ENCODE results near the gene S100A8.

Gene S100A8

DNA sequence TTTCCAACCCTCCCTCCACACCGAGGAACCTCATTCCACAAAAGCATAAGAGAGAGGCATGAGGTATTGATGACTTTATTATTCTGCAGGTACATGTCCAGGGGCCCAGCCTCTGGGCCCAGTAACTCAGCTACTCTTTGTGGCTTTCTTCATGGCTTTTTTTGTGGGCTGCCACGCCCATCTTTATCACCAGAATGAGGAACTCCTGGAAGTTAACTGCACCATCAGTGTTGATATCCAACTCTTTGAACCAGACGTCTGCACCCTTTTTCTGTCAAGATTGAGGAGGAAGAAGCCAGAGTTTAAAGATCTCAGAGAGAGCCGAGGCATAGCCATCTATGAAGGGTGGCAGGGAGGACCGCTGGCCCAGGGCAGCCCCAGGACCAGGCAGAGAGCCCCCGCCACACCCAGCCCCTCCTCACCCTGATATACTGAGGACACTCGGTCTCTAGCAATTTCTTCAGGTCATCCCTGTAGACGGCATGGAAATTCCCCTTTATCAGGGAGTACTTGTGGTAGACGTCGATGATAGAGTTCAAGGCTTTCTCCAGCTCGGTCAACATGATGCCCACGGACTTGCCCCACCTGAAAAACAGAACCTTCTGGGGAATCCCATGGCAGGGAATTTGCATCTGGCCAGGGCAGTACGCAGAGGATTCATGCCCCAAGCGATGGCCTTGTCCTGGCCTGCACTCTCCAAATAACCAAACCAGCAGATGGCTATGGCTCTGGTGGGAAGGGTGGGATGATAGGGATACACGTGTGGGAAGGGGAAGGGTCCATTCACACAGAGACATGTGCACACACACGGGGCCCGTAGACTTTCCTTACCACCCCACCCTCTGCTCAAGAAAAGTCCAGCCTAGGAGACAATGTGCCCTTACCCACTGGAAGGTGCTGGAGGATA is 647 bp downstream of the S100A8 start:
- DNase-seq, result no peak

DNA sequence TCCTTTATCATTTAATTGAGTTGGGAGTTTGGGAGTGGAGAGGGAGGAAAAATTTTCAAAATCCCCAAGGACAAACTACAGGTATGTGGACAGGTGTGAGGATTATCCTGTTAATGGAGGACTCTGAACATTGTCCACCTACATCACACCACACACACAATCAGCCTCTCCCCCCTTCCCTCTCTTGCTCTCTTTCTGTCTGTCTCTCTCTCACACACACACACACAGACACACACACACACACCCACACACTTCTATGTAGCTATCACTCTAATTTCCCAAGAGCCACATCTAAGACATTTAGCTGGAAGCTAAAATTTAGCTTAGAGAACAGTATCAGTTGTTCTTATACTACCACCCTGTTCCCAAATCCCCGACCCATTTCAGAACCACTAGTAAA is 1.5 kb downstream of the S100A8 start:
- no peak for DNase-seq

- no peak for DNase-seq
These were observed 3.1 kb downstream of the S100A8 start for GRCh38 chr1:153387785-153388184.

DNA sequence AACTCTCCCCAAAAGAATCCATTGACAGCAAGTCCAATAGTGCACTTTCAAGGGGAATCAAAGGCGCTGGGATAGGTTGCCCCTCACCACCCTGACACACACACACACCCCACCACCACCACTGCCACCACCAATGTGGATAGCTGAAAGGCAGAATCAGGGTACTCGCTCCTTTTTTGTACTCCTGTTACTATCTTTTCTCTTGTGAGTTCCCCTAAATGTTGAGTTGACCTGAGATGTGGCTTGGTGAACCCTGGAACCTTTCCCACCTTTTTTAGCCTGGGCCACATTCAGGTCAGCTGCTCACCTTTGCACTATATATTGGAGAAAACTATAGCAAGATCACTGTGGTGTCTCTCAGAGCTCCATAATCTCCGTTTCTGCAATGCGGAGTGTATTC is 3.9 kb downstream of the S100A8 start:
- DNase-seq, result no peak

DNA sequence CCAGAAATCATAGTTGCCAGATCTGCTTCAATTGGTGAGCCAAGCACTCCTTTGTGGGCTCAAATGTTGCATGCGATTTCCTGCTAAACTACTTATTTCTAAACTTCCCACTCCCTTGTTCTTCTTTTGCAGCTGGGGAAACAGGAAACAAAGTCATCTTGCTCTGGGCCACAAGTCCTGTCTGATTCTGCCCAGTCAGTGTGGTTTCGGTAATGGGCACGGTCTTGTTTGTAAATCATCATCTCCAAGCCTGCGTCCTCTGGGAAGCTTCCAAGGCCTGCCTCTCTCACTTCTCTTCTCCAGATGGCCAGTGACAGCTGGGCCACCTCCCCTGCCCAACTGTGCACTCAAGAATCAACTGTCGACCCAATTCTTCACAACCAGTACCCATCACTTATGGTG is 4.4 kb downstream of the S100A8 start:
- no peak for DNase-seq

DNA sequence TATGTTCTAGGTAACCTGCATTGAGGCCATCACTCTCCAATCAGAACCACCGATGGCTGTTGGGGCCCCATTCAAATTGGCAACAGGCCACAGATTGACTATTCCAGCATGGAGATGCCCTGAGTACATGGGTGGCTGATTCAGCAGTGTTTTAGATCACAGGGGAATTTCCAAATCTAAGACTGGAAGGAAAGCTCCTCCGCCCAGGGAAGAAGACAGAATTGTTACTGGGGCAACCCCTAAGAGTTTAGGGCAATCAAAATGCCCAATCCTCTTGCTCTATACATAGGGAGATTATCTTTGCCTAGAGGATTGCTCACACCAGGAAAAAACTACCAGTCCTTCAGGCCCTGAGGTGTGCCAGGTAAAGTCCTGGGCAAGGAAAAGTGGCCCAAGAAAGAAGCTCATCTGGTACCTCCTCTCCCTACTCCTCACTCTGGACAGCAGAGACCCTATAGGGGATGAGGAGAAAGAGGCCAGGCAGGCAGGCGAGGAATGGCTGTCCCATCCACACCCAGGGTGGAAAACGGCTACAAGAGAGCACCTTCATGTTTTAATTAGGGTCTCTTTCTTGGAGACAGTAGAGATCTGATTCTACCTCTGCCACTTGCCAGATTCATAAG is 5.8 kb downstream of the S100A8 start:
- no peak for DNase-seq

- no peak for DNase-seq
These were observed 10.2 kb downstream of the S100A8 start for GRCh38 chr1:153380711-153381110.

- no peak for DNase-seq
These were observed 11.3 kb downstream of the S100A8 start for GRCh38 chr1:153379591-153379990.

DNA sequence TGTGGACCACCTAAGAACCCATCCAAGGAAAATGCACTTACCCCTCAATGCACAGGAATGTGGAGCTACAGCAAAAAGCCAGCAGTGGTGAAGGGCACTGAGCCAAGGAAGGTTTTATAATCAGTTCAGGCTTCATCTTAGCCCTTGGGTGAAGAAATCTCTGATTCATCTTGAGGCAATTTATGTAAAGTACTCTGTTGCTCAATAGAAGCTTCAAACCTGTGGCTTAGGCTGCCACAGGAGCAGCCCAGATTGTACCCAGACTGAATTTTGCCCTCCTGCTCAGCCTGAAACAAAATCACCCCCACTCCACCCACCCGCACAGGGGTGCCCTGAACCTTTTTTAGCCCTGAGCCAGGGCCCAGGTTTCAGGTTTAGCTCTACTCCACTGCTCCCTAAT is 15.4 kb downstream of the S100A8 start, which contains the start of gene S100A12:
TSS of gene S100A12 (minus strand) at position 111 of the 400 bp plus-strand sequence. CDS start 1,029 bp downstream, outside the sequence.
- DNase-seq, result no peak

DNA sequence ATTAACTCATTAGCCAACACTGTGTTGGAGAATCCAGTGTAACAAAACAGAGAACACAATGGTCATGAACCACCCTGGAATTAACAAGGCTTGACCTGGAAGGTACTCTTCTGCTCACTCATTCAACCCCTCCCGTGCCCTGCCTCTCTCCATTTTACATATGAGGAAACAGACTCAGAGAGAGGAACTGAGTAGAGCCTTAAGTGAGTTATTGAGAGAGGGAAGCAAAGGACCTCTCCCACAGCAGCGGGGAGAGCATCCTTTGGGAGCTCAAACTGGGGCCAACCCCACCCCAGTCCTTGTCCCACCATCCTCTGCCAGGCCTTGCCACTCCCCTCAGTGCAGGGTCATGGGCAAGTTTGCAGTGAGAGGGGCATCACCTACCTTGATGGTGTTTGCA is 16.8 kb downstream of the S100A8 start:
- no peak for DNase-seq

- no peak for DNase-seq
These were observed 18.3 kb downstream of the S100A8 start for GRCh38 chr1:153372571-153372970.

- DNase-seq, result no peak
These were observed 19.6 kb downstream of the S100A8 start for GRCh38 chr1:153371231-153371630.

DNA sequence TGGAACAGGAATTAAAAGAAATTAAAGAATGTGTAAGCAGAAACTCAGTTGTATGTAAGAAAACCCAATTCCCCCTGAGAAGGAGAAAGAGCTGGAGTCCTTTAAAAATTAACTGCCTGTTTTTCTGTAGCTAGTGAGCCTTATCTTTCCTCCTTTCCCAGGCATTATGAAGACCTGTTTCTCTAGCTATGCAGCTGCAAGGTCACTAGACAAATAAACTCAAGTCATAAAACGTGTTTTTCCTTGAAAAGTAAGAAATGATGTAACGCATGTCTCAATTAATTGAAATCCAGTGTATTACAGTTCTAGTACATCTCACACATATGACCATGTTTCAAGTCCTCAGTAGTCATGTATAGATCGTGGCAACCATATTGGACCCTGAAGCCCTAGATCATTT is 20.7 kb downstream of the S100A8 start:
- no peak for DNase-seq

DNA sequence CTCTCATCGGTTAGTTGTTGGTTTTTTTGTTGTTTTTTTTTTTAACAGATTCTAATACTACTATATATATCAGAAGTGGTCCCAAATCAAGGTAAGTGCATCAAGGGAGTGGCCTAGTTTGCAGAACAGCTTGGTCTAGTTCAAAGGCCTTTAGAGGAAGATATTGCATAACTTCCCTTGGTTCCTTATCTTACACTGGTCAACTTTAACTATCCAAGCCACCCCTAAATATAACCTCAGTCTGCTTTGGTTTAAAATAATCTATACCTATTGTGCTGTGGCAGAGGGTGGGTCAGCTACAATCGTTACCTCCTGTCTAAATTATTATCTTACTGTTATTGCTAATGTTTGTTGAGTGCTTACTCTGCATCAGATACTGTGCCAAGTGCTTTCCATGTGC is 22.4 kb downstream of the S100A8 start:
- DNase-seq, result no peak

- no peak for DNase-seq
These were observed 23.8 kb downstream of the S100A8 start for GRCh38 chr1:153367090-153367489.

DNA sequence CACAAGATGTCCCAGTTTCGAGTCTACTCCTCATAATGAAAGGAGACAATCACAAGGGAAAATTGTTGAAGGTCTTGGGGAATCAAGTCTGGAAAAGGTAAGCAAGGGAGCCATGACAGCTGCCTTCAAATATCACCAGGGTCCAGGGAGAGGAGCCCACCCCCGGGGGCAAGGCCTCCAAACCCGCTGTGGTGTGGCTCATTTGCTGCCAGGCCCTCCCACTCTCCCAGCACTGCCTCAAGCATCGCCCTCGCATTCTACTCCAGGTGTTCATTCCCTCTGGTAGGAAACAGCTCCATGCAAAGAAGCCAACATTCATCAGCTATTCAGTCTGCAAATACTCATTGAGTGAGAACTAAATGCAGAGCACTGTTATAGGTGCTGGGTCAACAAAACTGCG is 24.6 kb downstream of the S100A8 start:
- no peak for DNase-seq

- no peak for DNase-seq
These were observed 25.2 kb downstream of the S100A8 start for GRCh38 chr1:153365696-153366095.

- no peak for DNase-seq
These were observed 25.9 kb downstream of the S100A8 start for GRCh38 chr1:153364766-153365666.

GRCh38 chr1:153364156-153364555 is 26.7 kb downstream of the S100A8 start:
- no peak for DNase-seq

DNA sequence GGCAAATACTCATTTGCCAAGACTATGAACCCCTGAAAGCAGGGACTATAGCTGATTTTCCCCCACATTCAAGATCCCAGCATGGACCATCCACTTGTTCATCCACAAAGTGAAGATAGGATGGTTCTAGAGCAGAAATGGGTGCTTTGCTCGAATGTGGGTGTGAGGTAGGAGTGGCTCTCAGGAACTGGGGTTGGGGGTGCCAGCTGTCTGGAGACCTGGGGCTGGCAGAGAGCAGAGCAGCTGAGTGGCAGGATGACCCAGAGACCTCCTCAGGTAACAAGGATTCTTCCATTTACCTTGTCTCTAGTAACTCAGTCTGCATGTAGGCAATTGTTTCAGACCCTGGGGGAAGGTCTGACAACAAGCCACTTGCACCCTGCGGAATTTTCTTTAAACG is 27.2 kb downstream of the S100A8 start:
- no peak for DNase-seq

GRCh38 chr1:153362187-153362775 is 28.6 kb downstream of the S100A8 start:
- DNase-seq, result no peak

- no peak for DNase-seq
These were observed 29.3 kb downstream of the S100A8 start for GRCh38 chr1:153361480-153362109.
